GM23338 (cell line): ENCODE measurements around the gene SLC66A2. TPM values are rescaled to one million over a fixed set of nuclear protein-coding genes. Genes with fewer than 3 reads are reported as not detected.

Experiments used
- ATAC-seq: fragments of 200-7000 bp; cut with Tn5 transposase; 3 replicates; pipeline ENCODE4 v1.9.1; 2020
- DNase-seq: peaks from one replicate; pipeline ENCODE4 v3.0.0-alpha.2; 2015; ENCODE audit warnings: low spot score
- H2AFZ ChIP-seq: fragments of 200-600 bp; sonication (generic); 2 replicates; pipeline ENCODE4 v1.8.0; 2016; ENCODE audit warnings: antibody characterized with exemption, mild to moderate bottlenecking, moderate library complexity
- H3F3A ChIP-seq: fragments of 200-600 bp; sonication (generic); replicated peaks from 2 replicates; pipeline ENCODE4 v1.8.0; 2017; ENCODE audit warnings: antibody characterized with exemption, mixed run types, low read depth
- H3K27ac ChIP-seq: fragments of 200-600 bp; sonication (generic); 2 replicates; pipeline ENCODE4 v1.6.1; 2016; ENCODE audit warnings: low read depth
- H3K27me3 ChIP-seq: fragments of 200-600 bp; sonication (generic); 2 replicates; pipeline ENCODE4 v1.8.0; 2016; ENCODE audit warnings: mild to moderate bottlenecking, mixed run types, moderate library complexity; ENCODE audit not compliant: insufficient read depth
- H3K36me3 ChIP-seq: fragments of 200-600 bp; sonication (generic); 2 replicates; pipeline ENCODE4 v1.8.0; 2016; ENCODE audit warnings: mild to moderate bottlenecking; ENCODE audit not compliant: insufficient read depth
- H3K4me1 ChIP-seq: fragments of 200-600 bp; sonication (generic); 2 replicates; pipeline ENCODE4 v1.8.0; 2016; ENCODE audit warnings: mild to moderate bottlenecking, moderate library complexity; ENCODE audit not compliant: insufficient read depth
- H3K4me2 ChIP-seq: fragments of 200-600 bp; sonication (generic); 2 replicates; pipeline ENCODE4 v1.7.1; 2017; ENCODE audit warnings: mixed run types
- H3K4me3 ChIP-seq: fragments of 200-600 bp; sonication (generic); 2 replicates; pipeline ENCODE4 v1.6.1; 2016; ENCODE audit warnings: mixed run types
- H3K79me2 ChIP-seq: fragments of 200-600 bp; sonication (generic); replicated peaks from 2 replicates; pipeline ENCODE4 v1.8.0; 2017; ENCODE audit warnings: mild to moderate bottlenecking; ENCODE audit not compliant: insufficient read depth
- H3K9me2 ChIP-seq: fragments of 200-600 bp; sonication (generic); 2 replicates; pipeline ENCODE4 v1.8.0; 2017; ENCODE audit not compliant: insufficient read depth
- H4K20me1 ChIP-seq: fragments of 200-600 bp; sonication (generic); replicated peaks from 2 replicates; pipeline ENCODE4 v1.8.0; 2017; ENCODE audit warnings: mild to moderate bottlenecking; ENCODE audit not compliant: insufficient read depth
- H3K27ac Mint-ChIP-seq: 2 replicates; pipeline ENCODE4 v1.8.0; 2020; ENCODE audit warnings: inconsistent platforms, mild to moderate bottlenecking, moderate library complexity, mixed read lengths
- H3K27me3 Mint-ChIP-seq: 3 replicates; pipeline ENCODE4 v1.8.0; 2022; ENCODE audit warnings: low read depth, mild to moderate bottlenecking, moderate library complexity, mixed read lengths, inconsistent platforms; ENCODE audit not compliant: insufficient read depth, poor library complexity
- H3K36me3 Mint-ChIP-seq: 3 replicates; pipeline ENCODE4 v1.8.0; 2021; ENCODE audit warnings: low read depth, mild to moderate bottlenecking, inconsistent platforms, moderate library complexity, mixed read lengths
- H3K4me1 Mint-ChIP-seq: 3 replicates; pipeline ENCODE4 v1.8.0; 2020; ENCODE audit warnings: mild to moderate bottlenecking, inconsistent platforms, mixed read lengths
- H3K4me3 Mint-ChIP-seq: 3 replicates; pipeline ENCODE4 v1.8.0; 2021; ENCODE audit warnings: moderate library complexity, mild to moderate bottlenecking, inconsistent platforms, mixed read lengths
- H3K9me3 Mint-ChIP-seq: 3 replicates; pipeline ENCODE4 v1.8.0; 2020; ENCODE audit warnings: moderate library complexity, mild to moderate bottlenecking, inconsistent platforms, mixed read lengths
- CREB1 ChIP-seq: fragments of 250-450 bp; sonication (Bioruptor Pico); IDR thresholded peaks from 2 replicates; pipeline ENCODE4 v1.5.0; 2020; ENCODE audit warnings: low read depth, mild to moderate bottlenecking, moderate library complexity
- EZH2 ChIP-seq: fragments of 200-600 bp; sonication (generic); IDR thresholded peaks from one replicate; pipeline ENCODE4 v1.8.0; 2017; ENCODE audit warnings: antibody characterized with exemption, mild to moderate bottlenecking, low read depth; ENCODE audit not compliant: unreplicated experiment
- JUNB ChIP-seq: IDR thresholded peaks from one replicate; pipeline ENCODE4 v1.6.1; 2016; ENCODE audit warnings: antibody characterized with exemption; ENCODE audit not compliant: unreplicated experiment
- NANOG ChIP-seq: IDR thresholded peaks from 2 replicates; pipeline ENCODE4 v1.6.1; 2016; ENCODE audit warnings: antibody characterized with exemption, borderline replicate concordance
- POLR2AphosphoS5 ChIP-seq: IDR thresholded peaks from 2 replicates; pipeline ENCODE4 v1.6.1; 2016; ENCODE audit warnings: antibody characterized with exemption, low read depth
- STAT1 ChIP-seq: IDR thresholded peaks from one replicate; pipeline ENCODE4 v1.6.1; 2016; ENCODE audit warnings: antibody characterized with exemption; ENCODE audit not compliant: unreplicated experiment
- ZNF114 ChIP-seq: fragments of 250-450 bp; sonication (Bioruptor Pico); IDR thresholded peaks from 2 replicates; pipeline ENCODE4 v1.5.0; 2020; ENCODE audit warnings: mild to moderate bottlenecking, moderate library complexity
- ZNF331 ChIP-seq: fragments of 250-450 bp; sonication (Bioruptor Pico); IDR thresholded peaks from 2 replicates; pipeline ENCODE4 v1.5.0; 2020; ENCODE audit warnings: low read depth, mild to moderate bottlenecking, moderate library complexity
- polyA plus RNA-seq: library from polyadenylated mRNA; unstranded; fragments of >200 nt; fragmentation: Nextera tagmentation; extraction: Ambion mirVana; gene quantifications from 2 replicates; pipeline ENCODE4 v1.2.1, GENCODE V29; 2016
- total RNA-seq: library from RNA; depleted of rRNA; stranded (reverse); fragments of >200 nt; shearing (Covaris generic); gene quantifications from 2 replicates; pipeline ENCODE4 v1.2.3, GENCODE V29; 2014
- TF ChIP-seq, protein P1 (sequence below), 2 experiments: fragments of 200-600 bp in 1 of 2; sonication (generic) in 1 of 2; conservative IDR thresholded peaks; 2 replicates each; pipeline versions ENCODE4 v1.5.1 to v1.6.1; 2016 to 2017; ENCODE audit warnings: antibody characterized with exemption in 2 of 2, low read depth in 2 of 2, mild to moderate bottlenecking in 2 of 2, moderate library complexity in 1 of 2
- TF ChIP-seq, protein P2 (sequence below): IDR thresholded peaks from one replicate; pipeline ENCODE4 v1.6.1; 2018; ENCODE audit warnings: antibody characterized with exemption; ENCODE audit not compliant: unreplicated experiment
- TF ChIP-seq, protein P3 (sequence below): IDR thresholded peaks from 2 replicates; pipeline ENCODE4 v1.6.1; 2016; ENCODE audit warnings: antibody characterized with exemption

The SLC66A2 gene
- total and polyA plus RNA-seq, 2 experiments from 2014 or later: 4.0 to 18.1 TPM

DNA sequence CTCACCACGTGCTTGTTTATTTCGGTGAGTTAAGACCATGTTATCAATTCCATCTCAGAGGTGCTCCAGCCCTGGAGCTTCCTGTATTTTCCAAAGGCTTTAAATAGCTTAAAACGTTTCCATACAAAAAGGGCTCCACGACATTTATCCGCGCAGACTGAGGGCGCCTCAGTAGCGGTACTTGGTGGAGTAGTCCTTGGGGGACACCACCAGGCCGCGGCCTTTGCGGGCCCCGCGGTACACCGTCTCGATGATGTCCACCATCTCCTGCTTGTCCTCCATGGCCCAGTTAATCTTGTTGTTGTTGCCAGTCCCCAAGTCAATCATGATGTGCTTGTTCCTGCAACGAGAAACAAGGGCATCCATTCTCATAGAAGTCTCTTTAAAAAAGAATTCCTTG, 22.1 kb upstream of the SLC66A2 start:
- no peaks in the 10 kb centered on the region for H3K9me2 ChIP-seq
- Mint-ChIP-seq H3K9me3 (no peaks in the 10 kb centered on the region), H3K4me3 (no peak overlapping the region), H3K36me3 (peaks cover 56% of the 10 kb centered on the region), H3K4me1 (no peaks in the 10 kb centered on the region), H3K27me3 (peaks cover 2% of the 10 kb centered on the region), H3K27ac (no peak overlapping the region)
- no peak overlapping the region for H3K27ac ChIP-seq
- DNase-seq: no peak
- peaks cover 14% of the 10 kb centered on the region; the same call in 1 of the 2 replicates for H3K36me3 ChIP-seq
- H3K79me2 ChIP-seq: peaks cover 54% of the 10 kb centered on the region
- H3K4me1 ChIP-seq: no peaks in the 10 kb centered on the region
- TF ChIP-seq ZNF331 (CRISPR knock-in tag) (no peak), STAT1 (no peak), JUNB (no peak)
- TF ChIP-seq, protein P1, sequence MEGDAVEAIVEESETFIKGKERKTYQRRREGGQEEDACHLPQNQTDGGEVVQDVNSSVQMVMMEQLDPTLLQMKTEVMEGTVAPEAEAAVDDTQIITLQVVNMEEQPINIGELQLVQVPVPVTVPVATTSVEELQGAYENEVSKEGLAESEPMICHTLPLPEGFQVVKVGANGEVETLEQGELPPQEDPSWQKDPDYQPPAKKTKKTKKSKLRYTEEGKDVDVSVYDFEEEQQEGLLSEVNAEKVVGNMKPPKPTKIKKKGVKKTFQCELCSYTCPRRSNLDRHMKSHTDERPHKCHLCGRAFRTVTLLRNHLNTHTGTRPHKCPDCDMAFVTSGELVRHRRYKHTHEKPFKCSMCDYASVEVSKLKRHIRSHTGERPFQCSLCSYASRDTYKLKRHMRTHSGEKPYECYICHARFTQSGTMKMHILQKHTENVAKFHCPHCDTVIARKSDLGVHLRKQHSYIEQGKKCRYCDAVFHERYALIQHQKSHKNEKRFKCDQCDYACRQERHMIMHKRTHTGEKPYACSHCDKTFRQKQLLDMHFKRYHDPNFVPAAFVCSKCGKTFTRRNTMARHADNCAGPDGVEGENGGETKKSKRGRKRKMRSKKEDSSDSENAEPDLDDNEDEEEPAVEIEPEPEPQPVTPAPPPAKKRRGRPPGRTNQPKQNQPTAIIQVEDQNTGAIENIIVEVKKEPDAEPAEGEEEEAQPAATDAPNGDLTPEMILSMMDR (conservative IDR thresholded peaks at IDR 0.05; ENCODE audit: low read depth in 2 of 2): no peak
- TF ChIP-seq, protein P2, sequence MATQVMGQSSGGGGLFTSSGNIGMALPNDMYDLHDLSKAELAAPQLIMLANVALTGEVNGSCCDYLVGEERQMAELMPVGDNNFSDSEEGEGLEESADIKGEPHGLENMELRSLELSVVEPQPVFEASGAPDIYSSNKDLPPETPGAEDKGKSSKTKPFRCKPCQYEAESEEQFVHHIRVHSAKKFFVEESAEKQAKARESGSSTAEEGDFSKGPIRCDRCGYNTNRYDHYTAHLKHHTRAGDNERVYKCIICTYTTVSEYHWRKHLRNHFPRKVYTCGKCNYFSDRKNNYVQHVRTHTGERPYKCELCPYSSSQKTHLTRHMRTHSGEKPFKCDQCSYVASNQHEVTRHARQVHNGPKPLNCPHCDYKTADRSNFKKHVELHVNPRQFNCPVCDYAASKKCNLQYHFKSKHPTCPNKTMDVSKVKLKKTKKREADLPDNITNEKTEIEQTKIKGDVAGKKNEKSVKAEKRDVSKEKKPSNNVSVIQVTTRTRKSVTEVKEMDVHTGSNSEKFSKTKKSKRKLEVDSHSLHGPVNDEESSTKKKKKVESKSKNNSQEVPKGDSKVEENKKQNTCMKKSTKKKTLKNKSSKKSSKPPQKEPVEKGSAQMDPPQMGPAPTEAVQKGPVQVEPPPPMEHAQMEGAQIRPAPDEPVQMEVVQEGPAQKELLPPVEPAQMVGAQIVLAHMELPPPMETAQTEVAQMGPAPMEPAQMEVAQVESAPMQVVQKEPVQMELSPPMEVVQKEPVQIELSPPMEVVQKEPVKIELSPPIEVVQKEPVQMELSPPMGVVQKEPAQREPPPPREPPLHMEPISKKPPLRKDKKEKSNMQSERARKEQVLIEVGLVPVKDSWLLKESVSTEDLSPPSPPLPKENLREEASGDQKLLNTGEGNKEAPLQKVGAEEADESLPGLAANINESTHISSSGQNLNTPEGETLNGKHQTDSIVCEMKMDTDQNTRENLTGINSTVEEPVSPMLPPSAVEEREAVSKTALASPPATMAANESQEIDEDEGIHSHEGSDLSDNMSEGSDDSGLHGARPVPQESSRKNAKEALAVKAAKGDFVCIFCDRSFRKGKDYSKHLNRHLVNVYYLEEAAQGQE: no peak
- H2AFZ ChIP-seq: no peak overlapping the region
- no peak for ATAC-seq
- no peak overlapping the region for H3K4me2 ChIP-seq
- no peaks in the 10 kb centered on the region for H3K27me3 ChIP-seq
- peaks cover 19% of the 10 kb centered on the region for H4K20me1 ChIP-seq
- H3F3A ChIP-seq: no peaks in the 10 kb centered on the region
- H3K4me3 ChIP-seq: no peak overlapping the region

DNA sequence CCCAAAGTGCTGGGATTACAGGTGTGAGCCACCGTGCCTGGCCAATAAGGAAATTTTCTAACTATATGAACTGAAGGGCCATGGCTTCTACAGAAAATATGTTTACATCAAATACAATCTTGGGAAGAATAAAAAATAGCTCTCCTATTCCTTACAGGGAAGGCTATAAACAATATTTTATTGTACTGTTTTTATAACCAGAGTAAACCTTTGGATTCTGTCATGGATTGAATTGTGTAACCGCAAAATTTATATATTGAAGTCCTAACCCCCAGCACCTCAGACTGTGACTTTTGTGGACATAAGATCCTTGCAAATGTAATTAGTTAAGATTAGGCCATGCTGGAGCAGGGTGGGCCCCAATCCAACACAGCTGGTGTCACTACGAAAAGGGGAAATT, 21.3 kb upstream of the SLC66A2 start:
- no peaks in the 10 kb centered on the region for H3K27me3 ChIP-seq
- H3K36me3 ChIP-seq: peaks cover 14% of the 10 kb centered on the region; the same call in 1 of the 2 replicates
- Mint-ChIP-seq H3K9me3 (no peaks in the 10 kb centered on the region), H3K27ac (no peak overlapping the region), H3K4me3 (no peak overlapping the region), H3K27me3 (peaks cover 6% of the 10 kb centered on the region), H3K36me3 (peaks cover 56% of the 10 kb centered on the region), H3K4me1 (no peaks in the 10 kb centered on the region)
- H4K20me1 ChIP-seq: peaks cover 19% of the 10 kb centered on the region
- no peaks in the 10 kb centered on the region for H3K4me1 ChIP-seq
- ATAC-seq (no peak), DNase-seq (no peak)
- H3K9me2 ChIP-seq: no peaks in the 10 kb centered on the region
- no peak overlapping the region for H3K4me3 ChIP-seq
- no peaks in the 10 kb centered on the region for H3F3A ChIP-seq
- peaks cover 46% of the 10 kb centered on the region for H3K79me2 ChIP-seq
- no peak overlapping the region for H3K27ac ChIP-seq
- H2AFZ ChIP-seq: no peak overlapping the region
- no peak overlapping the region for H3K4me2 ChIP-seq
- TF ChIP-seq, protein P2: no peak
- TF ChIP-seq ZNF114 (no peak), STAT1 (no peak), NANOG (no peak), POLR2AphosphoS5 (no peak), CREB1 (CRISPR knock-in tag) (no peak), EZH2 (no peak), ZNF331 (CRISPR knock-in tag) (no peak)
- TF ChIP-seq, protein P3, sequence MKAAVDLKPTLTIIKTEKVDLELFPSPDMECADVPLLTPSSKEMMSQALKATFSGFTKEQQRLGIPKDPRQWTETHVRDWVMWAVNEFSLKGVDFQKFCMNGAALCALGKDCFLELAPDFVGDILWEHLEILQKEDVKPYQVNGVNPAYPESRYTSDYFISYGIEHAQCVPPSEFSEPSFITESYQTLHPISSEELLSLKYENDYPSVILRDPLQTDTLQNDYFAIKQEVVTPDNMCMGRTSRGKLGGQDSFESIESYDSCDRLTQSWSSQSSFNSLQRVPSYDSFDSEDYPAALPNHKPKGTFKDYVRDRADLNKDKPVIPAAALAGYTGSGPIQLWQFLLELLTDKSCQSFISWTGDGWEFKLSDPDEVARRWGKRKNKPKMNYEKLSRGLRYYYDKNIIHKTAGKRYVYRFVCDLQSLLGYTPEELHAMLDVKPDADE: no peak
